A549 (cell line): Measurements from ENCODE around the gene TMEM61. TPM values are rescaled to one million over a fixed set of nuclear protein-coding genes. Genes with fewer than 3 reads are reported as not detected.
"Not testable (repeated sequence)": the region's sequence is repeated elsewhere in the genome, so short reads cannot be mapped to it uniquely, and the experiment has no call there.

Source experiments
- ATAC-seq, 2 experiments: fragments of 200-7000 bp in 1 of 2; fragments of >200 bp in 1 of 2; cut with Nextera tagmentation in 1 of 2; cut with Tn5 transposase in 1 of 2; 3 replicates each; pipeline versions ENCODE4 v1.8.0 to v1.9.1; 2018 to 2020; ENCODE audit warnings: mild to moderate bottlenecking in 1 of 2, moderate library complexity in 1 of 2
- CTCF ChIA-PET: fragments of 300-600 bp; sonication (Branson Sonifier 250); formaldehyde crosslinking; extraction: SDS; loops from one replicate; lab custom pipeline; 2021; ENCODE audit warnings: antibody characterized with exemption, inconsistent platforms; lab: Yijun Ruan, JAX
- POLR2A ChIA-PET: fragments of 350-600 bp; formaldehyde crosslinking; extraction: SDS; loops from one replicate; lab custom pipeline; 2021; ENCODE audit warnings: antibody characterized with exemption, inconsistent platforms; lab: Yijun Ruan, JAX
- DNase-seq, 2 experiments: peaks; one replicate each; pipeline versions ENCODE4 v3.0.0 to v3.0.0-alpha.2; 2011 to 2016; ENCODE audit warnings: low read depth in 1 of 2, low spot score in 1 of 2
- FAIRE-seq: peaks from 2 replicates; lab custom pipeline; 2011; peaks lifted over from hg19 to GRCh38; lab: Jason Lieb, UNC
- H3K27ac ChIP-seq, 2 experiments: fragments of >200 bp; sonication (Bioruptor Twin); formaldehyde crosslinking; 3 replicates each; pipeline ENCODE4 v1.5.1; 2016 to 2017
- H3K4me1 ChIP-seq: fragments of >200 bp; sonication (Bioruptor Twin); formaldehyde crosslinking; 3 replicates; pipeline ENCODE4 v1.6.1; 2016
- H3K4me2 ChIP-seq: fragments of >200 bp; sonication (Bioruptor Twin); formaldehyde crosslinking; 3 replicates; pipeline ENCODE4 v1.6.1; 2016
- H3K4me3 ChIP-seq: fragments of >200 bp; sonication (Bioruptor Twin); formaldehyde crosslinking; 3 replicates; pipeline ENCODE4 v1.5.1; 2016
- H3K9me3 ChIP-seq: fragments of >200 bp; sonication (Bioruptor Twin); formaldehyde crosslinking; 3 replicates; pipeline ENCODE4 v1.6.1; 2016
- BHLHE40 ChIP-seq: IDR thresholded peaks from 2 replicates; pipeline ENCODE4 v1.6.1; 2012; ENCODE audit warnings: low read depth, low read length, inconsistent platforms
- CBX8 ChIP-seq: fragments of 200-600 bp; sonication (generic); IDR thresholded peaks from 2 replicates; pipeline ENCODE4 v1.6.1; 2016
- CEBPB ChIP-seq, 2 experiments: fragments of >200 bp in 1 of 2; sonication (Bioruptor Twin) in 1 of 2; formaldehyde crosslinking in 1 of 2; IDR thresholded peaks; 2 replicates each; pipeline ENCODE4 v1.6.1; 2012 to 2016
- EHMT2 ChIP-seq: fragments of 200-600 bp; sonication (generic); IDR thresholded peaks from 2 replicates; pipeline ENCODE4 v1.6.1; 2016; ENCODE audit warnings: antibody characterized with exemption, low read depth, mild to moderate bottlenecking, moderate library complexity
- GATA3 ChIP-seq: IDR thresholded peaks from 2 replicates; pipeline ENCODE4 v1.6.1; 2012; ENCODE audit warnings: borderline replicate concordance
- HOXA7 ChIP-seq: fragments of 250-450 bp; sonication (Bioruptor Pico); IDR thresholded peaks from 2 replicates; pipeline ENCODE4 v1.5.0; 2020; ENCODE audit warnings: mild to moderate bottlenecking, moderate library complexity
- JUNB ChIP-seq: fragments of >200 bp; sonication (Bioruptor Twin); formaldehyde crosslinking; IDR thresholded peaks from 2 replicates; pipeline ENCODE4 v1.6.1; 2016
- KDM1A ChIP-seq: fragments of 200-600 bp; sonication (generic); IDR thresholded peaks from 2 replicates; pipeline ENCODE4 v1.6.1; 2016; ENCODE audit warnings: low read depth, mild to moderate bottlenecking
- KDM5A ChIP-seq: fragments of 200-600 bp; sonication (generic); IDR thresholded peaks from 2 replicates; pipeline ENCODE4 v1.6.1; 2016; ENCODE audit warnings: antibody characterized with exemption, mild to moderate bottlenecking
- MAFK ChIP-seq: fragments of 450-650 bp; IDR thresholded peaks from 2 replicates; pipeline ENCODE4 v1.6.1; 2014; ENCODE audit not compliant: partially characterized antibody
- NR3C1 ChIP-seq: fragments of >200 bp; sonication (Bioruptor Twin); formaldehyde crosslinking; IDR thresholded peaks from 3 replicates; pipeline ENCODE4 v1.6.1; 2017
- PHF8 ChIP-seq: fragments of 200-600 bp; sonication (generic); IDR thresholded peaks from 2 replicates; pipeline ENCODE4 v1.6.1; 2016; ENCODE audit warnings: low read depth, mild to moderate bottlenecking, antibody characterized with exemption, moderate library complexity, borderline replicate concordance
- RFX5 ChIP-seq: fragments of 450-650 bp; IDR thresholded peaks from 2 replicates; pipeline ENCODE4 v1.7.1; 2014; ENCODE audit warnings: antibody characterized with exemption, mild to moderate bottlenecking, moderate library complexity
- SMC3 ChIP-seq: fragments of >200 bp; sonication (Bioruptor Twin); formaldehyde crosslinking; IDR thresholded peaks from 3 replicates; pipeline ENCODE4 v1.6.1; 2018; ENCODE audit warnings: inconsistent platforms
- SREBF2 ChIP-seq: fragments of 450-650 bp; IDR thresholded peaks from 2 replicates; pipeline ENCODE4 v1.6.1; 2014; ENCODE audit warnings: mild to moderate bottlenecking, moderate library complexity
- ZFP36 ChIP-seq: fragments of 450-650 bp; IDR thresholded peaks from 2 replicates; pipeline ENCODE4 v1.6.1; 2014; ENCODE audit warnings: borderline replicate concordance; ENCODE audit not compliant: partially characterized antibody
- WGBS: methylation state at CpG from one replicate; pipeline ENCODE4 v1.1.6; 2017; ENCODE audit errors: missing lambda C conversion rate; 5-methylcytosine and 5-hydroxymethylcytosine counted together
- polyA plus RNA-seq, 4 experiments: library from polyadenylated mRNA; depleted of rRNA in 3 of 4; stranded (reverse); fragments of >200 nt; fragmentation: RNase III in 1 of 4; extraction: RNeasy Plus Mini Kit Qiagen cat#74134 plus additional on column Dnase treatment in 1 of 4; gene quantifications; 2 replicates in 3 of 4; 3 replicates in 1 of 4; pipeline ENCODE4 v1.2.3, GENCODE V29; 2011 to 2017
- TF ChIP-seq, protein P1 (sequence below): IDR thresholded peaks from 2 replicates; pipeline ENCODE4 v1.6.1; 2012; ENCODE audit warnings: low read depth, borderline replicate concordance
- TF ChIP-seq, protein P2 (sequence below): fragments of >200 bp; sonication (Bioruptor Twin); formaldehyde crosslinking; IDR thresholded peaks from 3 replicates; pipeline ENCODE4 v1.5.1; 2016
- TF ChIP-seq, protein P3 (sequence below): fragments of 150-350 bp; IDR thresholded peaks from 2 replicates; pipeline ENCODE4 v1.6.1; 2014; ENCODE audit warnings: low read depth, mild to moderate bottlenecking, low read length
- TF ChIP-seq, protein P4 (sequence below): IDR thresholded peaks from 2 replicates; pipeline ENCODE4 v1.6.1; 2012
- TF ChIP-seq, protein P5 (sequence below): IDR thresholded peaks from 2 replicates; pipeline ENCODE4 v1.6.1; 2012
- TF ChIP-seq, protein P6 (sequence below): fragments of 200-600 bp; sonication (generic); IDR thresholded peaks from 2 replicates; pipeline ENCODE4 v1.6.1; 2016; ENCODE audit warnings: antibody characterized with exemption, mild to moderate bottlenecking, moderate library complexity

Gene TMEM61
- polyA plus RNA-seq, 2 of the 4 experiments (the other 2 are of a cell fraction) = 0.06 to 0.10 TPM

DNA sequence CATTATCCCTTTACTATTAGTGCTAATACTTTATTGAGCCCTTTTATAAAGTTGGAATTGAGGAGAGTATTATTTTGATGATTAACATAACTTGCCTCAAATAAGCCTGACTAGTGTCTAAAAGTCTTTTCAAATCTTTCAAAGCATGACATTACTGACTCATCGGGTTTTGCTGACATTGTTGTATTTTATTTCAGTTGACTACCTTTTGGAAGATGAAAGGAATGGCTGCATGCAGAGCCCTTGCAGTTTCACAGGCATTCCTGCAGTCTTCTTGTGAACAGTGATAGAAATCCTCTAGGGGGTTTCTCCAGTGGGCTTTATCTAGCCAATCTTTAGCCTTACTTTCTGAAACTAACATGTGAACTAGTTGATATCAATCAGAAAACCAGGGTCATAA is 43.0 kb upstream of the TMEM61 start:
- TF ChIP-seq MAFK (peak; percentile 69), ZFP36 (no peak)
- TF ChIP-seq, all 56 proteins: peak for 1
- 14% methylated on average over 1 of the region's 1 CpG for WGBS
- Histone ChIP-seq H3K4me1 (peaks cover 13% of the 10 kb centered on the region; the same call in 2 of the 3 replicates), H3K4me3 (no peak overlapping the region), H3K9me3 (peaks cover 4% of the 10 kb centered on the region; the same call in 1 of the 3 replicates), H3K27ac (0 out of 6 replicates have a peak overlapping the region, but pooled peaks of 1 of the 2 experiments have one; percentile 18), H3K4me2 (no peak overlapping the region)
- no peak for FAIRE-seq
- no peak for DNase-seq
- CTCF ChIA-PET = interaction anchor here (1.5 to 16.6 kb wide), 3 partner anchors 12 to 84 kb away, joined by 6 to 451 read pairs (median 28); partner anchors contain the start of gene BSND
- ATAC-seq = no peak
- POLR2A ChIA-PET = no interaction called here

DNA sequence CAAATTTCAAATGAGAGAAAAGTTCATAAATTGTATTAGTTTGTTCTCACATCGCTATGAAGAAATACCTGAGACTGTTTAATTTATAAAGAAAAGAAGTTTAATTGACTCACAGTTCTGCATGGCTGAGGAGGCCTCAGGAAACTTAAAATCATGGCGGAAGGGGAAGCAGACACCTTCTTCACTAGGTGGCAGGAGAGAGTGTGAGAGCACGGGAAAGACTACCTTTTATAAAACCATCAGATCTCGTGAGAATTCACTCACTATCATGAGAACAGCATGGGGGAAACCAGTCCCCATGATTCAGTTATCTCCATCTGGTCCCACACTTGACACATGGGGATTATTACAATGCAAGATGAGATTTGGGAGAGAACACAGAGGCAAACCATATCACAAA is 41.5 kb upstream of the TMEM61 start:
- ATAC-seq, DNase-seq, H3K27ac ChIP-seq, POLR2A ChIA-PET, FAIRE-seq, H3K9me3 ChIP-seq, H3K4me3 ChIP-seq, H3K4me2 ChIP-seq: not testable (repeated sequence)
- CTCF ChIA-PET = interaction anchor here (1.5 to 16.6 kb wide), 3 partner anchors 11 to 83 kb away, joined by 6 to 451 read pairs (median 28); partner anchors contain the start of gene BSND
- 61% methylated on average over 4 of the region's 4 CpGs for WGBS
- H3K4me1 ChIP-seq = peaks cover 13% of the 10 kb centered on the region; the same call in 2 of the 3 replicates

DNA sequence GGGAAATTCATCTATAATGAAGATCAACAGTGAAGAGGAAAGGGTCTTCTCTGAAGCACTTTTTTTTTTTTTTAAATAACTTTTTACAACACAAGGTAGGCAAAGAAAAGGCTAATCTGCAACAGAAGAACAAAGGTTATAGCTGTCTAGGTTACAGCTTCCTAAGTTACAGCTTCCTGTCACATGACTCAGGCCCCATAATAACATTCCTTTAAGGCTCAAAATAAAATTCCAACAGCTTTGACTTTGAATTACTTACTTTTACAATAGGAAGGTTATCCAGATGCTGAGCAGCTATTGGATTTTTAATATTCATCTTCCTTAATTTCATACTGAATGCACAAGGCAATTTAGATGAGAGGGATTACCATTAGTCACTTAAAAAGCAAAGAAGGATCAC is 40.4 kb upstream of the TMEM61 start:
- no peak for DNase-seq
- ChIA-PET CTCF (interaction anchor here (5.1 to 16.6 kb wide), 2 partner anchors 10 to 54 kb away, joined by 28 to 451 read pairs; partner anchors contain the start of gene BSND), POLR2A (no interaction called here)
- Histone ChIP-seq H3K4me1 (peaks cover 8% of the 10 kb centered on the region; the same call in 2 of the 3 replicates), H3K9me3 (no peaks in the 10 kb centered on the region), H3K27ac (no peak overlapping the region), H3K4me2 (no peak overlapping the region), H3K4me3 (no peak overlapping the region)
- FAIRE-seq = no peak
- TF ChIP-seq, protein P1, sequence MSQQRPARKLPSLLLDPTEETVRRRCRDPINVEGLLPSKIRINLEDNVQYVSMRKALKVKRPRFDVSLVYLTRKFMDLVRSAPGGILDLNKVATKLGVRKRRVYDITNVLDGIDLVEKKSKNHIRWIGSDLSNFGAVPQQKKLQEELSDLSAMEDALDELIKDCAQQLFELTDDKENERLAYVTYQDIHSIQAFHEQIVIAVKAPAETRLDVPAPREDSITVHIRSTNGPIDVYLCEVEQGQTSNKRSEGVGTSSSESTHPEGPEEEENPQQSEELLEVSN = no peak
- TF ChIP-seq HOXA7 (CRISPR knock-in tag) (no peak), NR3C1 (no peak), KDM5A (no peak), CBX8 (no peak), RFX5 (no peak), GATA3 (no peak), PHF8 (no peak)
- no peak for ATAC-seq

DNA sequence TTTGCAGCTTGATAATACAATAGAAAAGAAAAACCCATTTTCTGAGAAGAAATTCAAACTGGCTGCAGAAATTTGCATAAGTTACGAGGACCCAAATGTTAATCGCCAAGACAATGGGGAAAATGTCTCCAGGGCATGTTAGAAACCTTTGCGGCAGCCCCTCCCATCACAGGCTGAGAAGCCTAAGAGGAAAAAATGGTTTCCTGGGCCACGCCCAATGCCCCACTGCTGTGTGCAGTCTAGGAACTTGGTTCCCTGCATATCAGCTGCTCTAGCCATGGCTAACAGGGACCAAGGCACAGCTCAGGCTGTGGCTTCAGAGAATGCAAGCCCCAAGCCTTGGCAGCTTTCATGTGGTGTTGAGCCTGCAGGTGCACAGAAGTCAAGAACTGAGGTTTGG is 37.5 kb upstream of the TMEM61 start:
- Histone ChIP-seq H3K4me3 (no peak overlapping the region), H3K4me2 (no peak overlapping the region), H3K4me1 (peaks cover 6% of the 10 kb centered on the region; the same call in 2 of the 3 replicates), H3K9me3 (no peaks in the 10 kb centered on the region), H3K27ac (no peak overlapping the region)
- no peak for ATAC-seq
- ChIA-PET CTCF (interaction anchor here (1.4 to 16.6 kb wide), 2 partner anchors 51 to 79 kb away, joined by 4 to 451 read pairs; partner anchors contain the start of gene BSND), POLR2A (no interaction called here)
- no peak for DNase-seq
- no peak for FAIRE-seq
- 65% methylated on average over 4 of the region's 4 CpGs for WGBS
- TF ChIP-seq, protein P2, sequence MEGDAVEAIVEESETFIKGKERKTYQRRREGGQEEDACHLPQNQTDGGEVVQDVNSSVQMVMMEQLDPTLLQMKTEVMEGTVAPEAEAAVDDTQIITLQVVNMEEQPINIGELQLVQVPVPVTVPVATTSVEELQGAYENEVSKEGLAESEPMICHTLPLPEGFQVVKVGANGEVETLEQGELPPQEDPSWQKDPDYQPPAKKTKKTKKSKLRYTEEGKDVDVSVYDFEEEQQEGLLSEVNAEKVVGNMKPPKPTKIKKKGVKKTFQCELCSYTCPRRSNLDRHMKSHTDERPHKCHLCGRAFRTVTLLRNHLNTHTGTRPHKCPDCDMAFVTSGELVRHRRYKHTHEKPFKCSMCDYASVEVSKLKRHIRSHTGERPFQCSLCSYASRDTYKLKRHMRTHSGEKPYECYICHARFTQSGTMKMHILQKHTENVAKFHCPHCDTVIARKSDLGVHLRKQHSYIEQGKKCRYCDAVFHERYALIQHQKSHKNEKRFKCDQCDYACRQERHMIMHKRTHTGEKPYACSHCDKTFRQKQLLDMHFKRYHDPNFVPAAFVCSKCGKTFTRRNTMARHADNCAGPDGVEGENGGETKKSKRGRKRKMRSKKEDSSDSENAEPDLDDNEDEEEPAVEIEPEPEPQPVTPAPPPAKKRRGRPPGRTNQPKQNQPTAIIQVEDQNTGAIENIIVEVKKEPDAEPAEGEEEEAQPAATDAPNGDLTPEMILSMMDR = no peak
- TF ChIP-seq HOXA7 (CRISPR knock-in tag) = no peak
- TF ChIP-seq BHLHE40 = no peak
- TF ChIP-seq KDM1A = no peak
- TF ChIP-seq PHF8 = no peak
- TF ChIP-seq, protein P3, sequence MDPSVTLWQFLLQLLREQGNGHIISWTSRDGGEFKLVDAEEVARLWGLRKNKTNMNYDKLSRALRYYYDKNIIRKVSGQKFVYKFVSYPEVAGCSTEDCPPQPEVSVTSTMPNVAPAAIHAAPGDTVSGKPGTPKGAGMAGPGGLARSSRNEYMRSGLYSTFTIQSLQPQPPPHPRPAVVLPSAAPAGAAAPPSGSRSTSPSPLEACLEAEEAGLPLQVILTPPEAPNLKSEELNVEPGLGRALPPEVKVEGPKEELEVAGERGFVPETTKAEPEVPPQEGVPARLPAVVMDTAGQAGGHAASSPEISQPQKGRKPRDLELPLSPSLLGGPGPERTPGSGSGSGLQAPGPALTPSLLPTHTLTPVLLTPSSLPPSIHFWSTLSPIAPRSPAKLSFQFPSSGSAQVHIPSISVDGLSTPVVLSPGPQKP = no peak
- no peak for TF ChIP-seq KDM5A
- TF ChIP-seq SMC3 = no peak
- TF ChIP-seq ZFP36 = no peak
- TF ChIP-seq, protein P4, sequence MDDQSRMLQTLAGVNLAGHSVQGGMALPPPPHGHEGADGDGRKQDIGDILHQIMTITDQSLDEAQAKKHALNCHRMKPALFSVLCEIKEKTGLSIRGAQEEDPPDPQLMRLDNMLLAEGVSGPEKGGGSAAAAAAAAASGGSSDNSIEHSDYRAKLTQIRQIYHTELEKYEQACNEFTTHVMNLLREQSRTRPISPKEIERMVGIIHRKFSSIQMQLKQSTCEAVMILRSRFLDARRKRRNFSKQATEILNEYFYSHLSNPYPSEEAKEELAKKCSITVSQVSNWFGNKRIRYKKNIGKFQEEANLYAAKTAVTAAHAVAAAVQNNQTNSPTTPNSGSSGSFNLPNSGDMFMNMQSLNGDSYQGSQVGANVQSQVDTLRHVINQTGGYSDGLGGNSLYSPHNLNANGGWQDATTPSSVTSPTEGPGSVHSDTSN = no peak
- no peak for TF ChIP-seq EHMT2
- TF ChIP-seq, protein P5, sequence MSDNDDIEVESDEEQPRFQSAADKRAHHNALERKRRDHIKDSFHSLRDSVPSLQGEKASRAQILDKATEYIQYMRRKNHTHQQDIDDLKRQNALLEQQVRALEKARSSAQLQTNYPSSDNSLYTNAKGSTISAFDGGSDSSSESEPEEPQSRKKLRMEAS = no peak
- TF ChIP-seq, protein P6, sequence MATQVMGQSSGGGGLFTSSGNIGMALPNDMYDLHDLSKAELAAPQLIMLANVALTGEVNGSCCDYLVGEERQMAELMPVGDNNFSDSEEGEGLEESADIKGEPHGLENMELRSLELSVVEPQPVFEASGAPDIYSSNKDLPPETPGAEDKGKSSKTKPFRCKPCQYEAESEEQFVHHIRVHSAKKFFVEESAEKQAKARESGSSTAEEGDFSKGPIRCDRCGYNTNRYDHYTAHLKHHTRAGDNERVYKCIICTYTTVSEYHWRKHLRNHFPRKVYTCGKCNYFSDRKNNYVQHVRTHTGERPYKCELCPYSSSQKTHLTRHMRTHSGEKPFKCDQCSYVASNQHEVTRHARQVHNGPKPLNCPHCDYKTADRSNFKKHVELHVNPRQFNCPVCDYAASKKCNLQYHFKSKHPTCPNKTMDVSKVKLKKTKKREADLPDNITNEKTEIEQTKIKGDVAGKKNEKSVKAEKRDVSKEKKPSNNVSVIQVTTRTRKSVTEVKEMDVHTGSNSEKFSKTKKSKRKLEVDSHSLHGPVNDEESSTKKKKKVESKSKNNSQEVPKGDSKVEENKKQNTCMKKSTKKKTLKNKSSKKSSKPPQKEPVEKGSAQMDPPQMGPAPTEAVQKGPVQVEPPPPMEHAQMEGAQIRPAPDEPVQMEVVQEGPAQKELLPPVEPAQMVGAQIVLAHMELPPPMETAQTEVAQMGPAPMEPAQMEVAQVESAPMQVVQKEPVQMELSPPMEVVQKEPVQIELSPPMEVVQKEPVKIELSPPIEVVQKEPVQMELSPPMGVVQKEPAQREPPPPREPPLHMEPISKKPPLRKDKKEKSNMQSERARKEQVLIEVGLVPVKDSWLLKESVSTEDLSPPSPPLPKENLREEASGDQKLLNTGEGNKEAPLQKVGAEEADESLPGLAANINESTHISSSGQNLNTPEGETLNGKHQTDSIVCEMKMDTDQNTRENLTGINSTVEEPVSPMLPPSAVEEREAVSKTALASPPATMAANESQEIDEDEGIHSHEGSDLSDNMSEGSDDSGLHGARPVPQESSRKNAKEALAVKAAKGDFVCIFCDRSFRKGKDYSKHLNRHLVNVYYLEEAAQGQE = no peak
- no peak for TF ChIP-seq JUNB
- no peak for TF ChIP-seq SREBF2
- TF ChIP-seq CEBPB (IDR thresholded peaks at IDR 0.05) = no peak
